ENCODE data around the gene ARAP1.

- TF ChIP-seq CTCF (IDR thresholded peaks at IDR 0.05) (no peak), EP300 (IDR thresholded peaks at IDR 0.05) (no peak), POLR2AphosphoS5 (IDR thresholded peaks at IDR 0.05) (no peak), POLR2A (IDR thresholded peaks at IDR 0.05) (no peak)
Measured at GRCh38 chr11:72697814-72698213, 54.4 kb downstream of the ARAP1 start.

All from suprapubic skin (tissue), 4 donors.